Epithelial cell of proximal tubule (primary cell): ENCODE measurements around the gene WNT3. TPM values are rescaled to one million over a fixed set of nuclear protein-coding genes. Genes with fewer than 3 reads are reported as not detected.

Experiments
- DNase-seq: peaks from one replicate; pipeline ENCODE4 v3.0.0-alpha.2; 2011; ENCODE audit warnings: low read depth
- H3K4me3 ChIP-seq: 2 replicates; pipeline ENCODE4 v1.5.1; 2011; ENCODE audit warnings: low read depth, mild to moderate bottlenecking, low read length
- total RNA-seq: library from RNA; depleted of rRNA; stranded (reverse); fragments of >200 nt; gene quantifications from 2 replicates; pipeline ENCODE4 v1.2.3, GENCODE V29; 2015
- TF ChIP-seq, protein P1 (sequence below): conservative IDR thresholded peaks from 2 replicates; pipeline ENCODE4 v1.5.1; 2012; ENCODE audit warnings: low read depth, mild to moderate bottlenecking, low read length

WNT3 gene
- total RNA-seq, 1 donor from 2014 or later, result 1.6 TPM

DNA sequence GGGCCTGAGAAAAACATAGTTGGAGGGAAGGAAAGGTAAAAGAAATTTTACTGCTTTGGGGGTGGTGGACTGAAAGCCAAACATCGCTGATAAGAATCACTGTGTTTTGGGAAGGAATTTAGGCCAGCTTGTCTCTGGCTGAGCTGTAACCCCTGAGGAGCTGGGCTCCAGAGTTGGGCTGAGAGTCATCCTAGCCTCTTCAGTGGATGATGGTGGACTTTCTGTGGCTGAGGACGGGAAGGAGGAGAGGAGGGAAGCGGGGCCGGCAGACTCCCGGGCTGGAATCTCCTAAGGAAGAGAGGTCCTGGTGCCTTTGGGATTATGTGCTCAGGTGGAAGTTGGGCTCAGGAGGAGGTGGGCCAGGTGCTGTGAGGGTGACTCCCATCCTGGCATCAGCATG, 41.5 kb upstream of the WNT3 start:
- TF ChIP-seq, protein P1, sequence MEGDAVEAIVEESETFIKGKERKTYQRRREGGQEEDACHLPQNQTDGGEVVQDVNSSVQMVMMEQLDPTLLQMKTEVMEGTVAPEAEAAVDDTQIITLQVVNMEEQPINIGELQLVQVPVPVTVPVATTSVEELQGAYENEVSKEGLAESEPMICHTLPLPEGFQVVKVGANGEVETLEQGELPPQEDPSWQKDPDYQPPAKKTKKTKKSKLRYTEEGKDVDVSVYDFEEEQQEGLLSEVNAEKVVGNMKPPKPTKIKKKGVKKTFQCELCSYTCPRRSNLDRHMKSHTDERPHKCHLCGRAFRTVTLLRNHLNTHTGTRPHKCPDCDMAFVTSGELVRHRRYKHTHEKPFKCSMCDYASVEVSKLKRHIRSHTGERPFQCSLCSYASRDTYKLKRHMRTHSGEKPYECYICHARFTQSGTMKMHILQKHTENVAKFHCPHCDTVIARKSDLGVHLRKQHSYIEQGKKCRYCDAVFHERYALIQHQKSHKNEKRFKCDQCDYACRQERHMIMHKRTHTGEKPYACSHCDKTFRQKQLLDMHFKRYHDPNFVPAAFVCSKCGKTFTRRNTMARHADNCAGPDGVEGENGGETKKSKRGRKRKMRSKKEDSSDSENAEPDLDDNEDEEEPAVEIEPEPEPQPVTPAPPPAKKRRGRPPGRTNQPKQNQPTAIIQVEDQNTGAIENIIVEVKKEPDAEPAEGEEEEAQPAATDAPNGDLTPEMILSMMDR, result no peak
- no peak for DNase-seq
- H3K4me3 ChIP-seq, result no peak overlapping the region

DNA sequence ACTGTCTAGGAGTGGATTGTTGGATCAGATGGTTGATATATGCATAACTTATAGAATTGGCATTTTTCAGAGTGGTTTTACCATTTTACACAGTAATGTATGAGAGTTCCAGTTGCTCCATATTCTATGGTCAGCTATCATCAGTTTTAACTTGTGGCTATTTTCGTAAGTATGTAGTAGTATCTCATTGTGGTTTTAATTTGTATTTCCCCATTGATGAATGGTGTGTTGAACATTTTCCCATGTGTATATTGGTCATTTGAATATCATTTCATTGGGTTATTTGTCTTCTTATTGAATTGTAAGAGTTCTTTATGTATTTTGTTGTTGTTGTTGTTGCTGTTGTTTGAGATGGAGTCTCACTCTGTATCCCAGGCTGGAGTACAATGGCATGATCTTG, 39.1 kb upstream of the WNT3 start:
- no peak for DNase-seq
- no peak overlapping the region for H3K4me3 ChIP-seq
- TF ChIP-seq, protein P1, result no peak

DNA sequence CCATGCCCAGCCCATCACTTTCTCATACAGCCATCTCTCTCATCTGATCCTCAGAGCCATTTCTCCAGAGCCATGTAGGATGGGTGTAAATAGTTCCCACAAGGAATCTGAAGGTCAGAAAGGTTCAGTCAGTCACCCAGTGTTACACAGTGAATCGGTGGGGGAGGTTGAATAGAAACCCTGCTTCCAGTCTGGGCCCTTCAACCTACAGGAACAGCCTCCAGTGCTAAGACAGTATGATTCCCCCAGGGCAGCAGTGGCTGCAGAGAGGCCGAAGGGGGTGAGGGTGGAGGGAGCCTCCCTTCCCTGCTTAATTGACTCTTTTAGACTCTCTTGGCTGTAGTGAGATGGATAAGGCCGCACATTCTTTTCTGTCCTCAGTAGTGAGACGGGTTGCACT, 36.5 kb upstream of the WNT3 start:
- no peak overlapping the region for H3K4me3 ChIP-seq
- TF ChIP-seq, protein P1, result no peak

DNA sequence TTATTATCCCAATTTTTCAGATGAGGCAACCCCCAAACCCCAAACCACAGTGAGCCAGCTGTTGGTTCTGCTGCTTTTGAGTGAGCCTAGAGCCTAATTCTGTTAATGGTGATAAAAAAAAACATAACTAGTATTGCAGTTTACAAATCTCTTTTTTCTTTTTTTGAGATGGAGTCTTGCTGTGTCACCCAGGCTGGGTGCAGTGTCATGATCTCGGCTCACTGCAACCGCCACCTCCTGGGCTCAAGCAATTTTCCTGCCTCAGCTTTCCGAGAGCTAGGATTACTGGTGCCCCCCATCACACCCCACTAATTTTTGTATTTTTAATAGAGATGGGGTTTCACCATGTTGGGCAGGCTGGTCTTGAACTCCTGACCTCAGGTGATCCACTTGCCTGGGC, 36.0 kb upstream of the WNT3 start:
- no peak overlapping the region for H3K4me3 ChIP-seq
- DNase-seq, result no peak
- TF ChIP-seq, protein P1, result no peak

More for the DNA sequence above, 36.5 kb upstream of the WNT3 start:
- DNase-seq, result no peak

DNA sequence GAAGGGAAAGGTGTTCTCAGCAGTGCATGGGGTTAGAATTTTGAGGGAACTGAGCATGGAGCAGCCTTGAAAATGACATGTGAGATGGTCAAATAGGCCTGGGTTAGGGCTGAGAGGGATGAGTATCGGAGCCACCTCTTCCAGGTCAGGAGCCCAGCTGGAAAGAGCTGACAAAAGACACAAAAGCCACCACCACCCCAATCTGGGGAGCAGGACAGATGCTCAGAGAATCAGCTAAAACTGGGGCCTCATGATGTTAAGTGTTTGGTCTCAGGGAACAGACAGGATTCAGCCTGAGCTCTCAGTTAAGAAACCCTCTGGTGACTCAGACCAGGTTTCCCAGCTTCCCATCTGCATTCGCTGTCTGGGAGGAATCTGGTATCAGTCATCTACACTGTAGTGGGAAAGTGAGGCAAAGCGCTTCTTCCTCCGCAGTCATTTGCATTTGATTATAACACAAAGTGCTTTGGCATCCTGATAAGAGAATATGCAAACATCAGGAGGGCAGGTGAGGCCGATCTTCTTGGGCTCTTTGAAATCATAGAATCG, 35.5 kb upstream of the WNT3 start:
- DNase-seq, result no peak
- TF ChIP-seq, protein P1, result no peak
- no peak overlapping the region for H3K4me3 ChIP-seq

DNA sequence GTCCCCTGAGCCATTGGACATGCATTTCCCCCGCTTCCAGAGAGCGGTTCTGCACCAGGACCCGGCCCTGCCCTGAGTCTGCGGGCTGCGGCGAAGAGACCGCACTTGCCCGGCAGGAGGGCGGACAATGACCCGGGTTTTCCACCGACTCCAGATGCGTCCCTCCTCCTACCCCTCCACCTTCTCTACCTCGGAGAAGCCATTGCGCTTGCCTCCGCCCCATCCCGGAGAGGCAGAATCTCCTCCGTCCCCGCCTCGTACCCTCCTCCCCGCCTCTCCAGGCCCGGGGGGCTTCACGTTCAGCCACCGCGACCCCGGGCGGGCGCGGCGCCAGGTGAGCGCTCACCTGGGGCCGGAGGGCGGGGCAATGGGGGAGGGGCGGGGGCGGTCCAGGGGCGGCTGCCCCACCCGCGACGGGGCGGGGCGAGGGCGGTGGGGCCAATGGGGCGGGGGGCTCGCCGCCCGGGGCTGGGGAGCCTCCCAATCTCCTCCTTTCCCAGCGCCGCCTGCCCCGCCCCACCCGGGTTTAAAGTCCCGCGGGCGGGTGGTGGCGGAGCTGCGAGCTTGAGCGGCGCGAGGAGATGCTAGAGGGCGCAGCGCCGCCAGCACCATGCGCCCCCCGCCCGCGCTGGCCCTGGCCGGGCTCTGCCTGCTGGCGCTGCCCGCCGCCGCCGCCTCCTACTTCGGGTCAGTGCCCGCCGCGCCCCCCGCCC, 32.7 kb upstream of the WNT3 start, which contains the start of gene WNT9B:
Gene WNT9B (plus strand): TSS at position 555 of the 713 bp plus-strand sequence. CDS start 56 bp downstream, at position 611.
- H3K4me3 ChIP-seq, result peak within 1 kb of the TSS; percentile 21

More for the DNA sequence above, 32.7 kb upstream of the WNT3 start, which contains the start of gene WNT9B:
- no peak for DNase-seq
- TF ChIP-seq, protein P1, result no peak
